Kidney epithelial cell (primary cell): Measurements from ENCODE around the gene THBS2. TPM values are rescaled to one million over a fixed set of nuclear protein-coding genes. Genes with fewer than 3 reads are reported as not detected.
"Not testable (repeated sequence)": the region's sequence is repeated elsewhere in the genome, so short reads cannot be mapped to it uniquely, and the experiment has no call there.

Source experiments
- DNase-seq: peaks from one replicate; pipeline ENCODE4 v3.0.0-alpha.2; 2010; ENCODE audit warnings: low read depth
- H3K27me3 ChIP-seq: 2 replicates; pipeline ENCODE4 v1.6.0; 2011; ENCODE audit warnings: low read length; ENCODE audit not compliant: control insufficient read depth, insufficient read depth
- H3K36me3 ChIP-seq: 2 replicates; pipeline ENCODE4 v1.5.1; 2011; ENCODE audit warnings: low read length; ENCODE audit not compliant: control insufficient read depth, insufficient read depth
- H3K4me3 ChIP-seq: 2 replicates; pipeline ENCODE4 v1.5.1; 2011; ENCODE audit warnings: low read depth, mild to moderate bottlenecking, control low read depth, low read length
- CTCF ChIP-seq: IDR thresholded peaks from 2 replicates; pipeline ENCODE4 v1.5.1; 2011; ENCODE audit warnings: mild to moderate bottlenecking, moderate library complexity, low read length, control low read depth, inconsistent platforms; ENCODE audit not compliant: insufficient read depth, poor library complexity, severe bottlenecking
- total RNA-seq: library from RNA; depleted of rRNA; stranded (reverse); fragments of >200 nt; gene quantifications from 2 replicates; pipeline ENCODE4 v1.2.3, GENCODE V29; 2015

The THBS2 gene
- total RNA-seq: 21.9 and 28.6 TPM in 2 replicates

- Histone ChIP-seq H3K36me3 (no peaks in the 10 kb centered on the region), H3K4me3 (peak within 1 kb of the TSS; percentile 10), H3K27me3 (peaks cover 22% of the 10 kb centered on the region)
- DNase-seq: no peak
- TF ChIP-seq CTCF: no peak
These were observed at the start of gene THBS2 for GRCh38 chr6:169253337-169254238. Gene THBS2 (minus strand): TSS chr6:169253846. CDS start chr6:169250784, 3,062 bp downstream.

DNA sequence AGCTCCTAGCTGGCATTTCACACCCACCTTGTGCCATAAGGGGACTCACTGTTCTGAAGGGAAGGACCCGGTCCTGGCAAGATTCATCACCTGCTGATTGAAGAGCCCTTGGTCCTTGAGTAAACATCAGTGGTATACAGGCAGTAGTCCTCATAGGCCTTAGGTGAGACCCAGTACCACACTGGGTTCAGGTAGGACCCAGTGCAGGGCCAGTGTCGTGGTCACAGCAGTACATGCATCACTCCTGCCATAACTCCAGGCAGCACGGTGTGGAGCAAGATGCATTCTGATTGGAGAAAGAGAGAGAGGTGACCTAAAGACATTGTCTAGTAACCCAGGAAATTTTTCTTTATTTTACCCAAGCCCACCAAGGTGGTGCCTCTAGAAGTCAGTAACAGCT is 49.1 kb upstream of the THBS2 start:
- Histone ChIP-seq H3K4me3 (no peak overlapping the region), H3K27me3 (no peaks in the 10 kb centered on the region), H3K36me3 (no peaks in the 10 kb centered on the region)
- no peak for DNase-seq
- TF ChIP-seq CTCF: no peak

- Histone ChIP-seq H3K27me3 (no peaks in the 10 kb centered on the region), H3K36me3 (no peaks in the 10 kb centered on the region), H3K4me3 (no peak overlapping the region)
- DNase-seq: no peak
- TF ChIP-seq CTCF: no peak
These were observed 48.6 kb upstream of the THBS2 start for GRCh38 chr6:169302255-169302654.

GRCh38 chr6:169300916-169301315 is 47.3 kb upstream of the THBS2 start:
- no peaks in the 10 kb centered on the region for H3K27me3 ChIP-seq
- no peak for DNase-seq
- no peaks in the 10 kb centered on the region for H3K36me3 ChIP-seq
- no peak overlapping the region for H3K4me3 ChIP-seq
- TF ChIP-seq CTCF: no peak

DNA sequence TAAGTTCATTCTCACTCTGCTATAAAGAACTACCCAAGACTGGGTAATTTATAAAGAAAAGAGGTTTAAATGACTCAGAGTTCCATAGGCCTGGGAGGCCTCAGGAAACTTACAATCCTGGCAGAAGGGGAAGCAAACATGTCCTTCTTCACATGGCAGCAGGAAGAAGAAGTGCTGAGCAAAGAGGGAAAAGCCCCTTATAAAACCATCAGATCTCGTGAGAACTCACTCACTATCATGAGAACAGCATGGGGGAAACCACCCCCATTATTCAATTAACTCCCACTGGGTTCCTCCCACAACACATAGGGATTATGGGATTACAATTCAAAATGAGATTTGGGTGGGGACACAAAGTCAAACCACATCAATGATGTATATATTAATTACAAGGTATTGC is 45.0 kb upstream of the THBS2 start:
- DNase-seq, H3K4me3 ChIP-seq, H3K27me3 ChIP-seq, H3K36me3 ChIP-seq: not testable (repeated sequence)

DNA sequence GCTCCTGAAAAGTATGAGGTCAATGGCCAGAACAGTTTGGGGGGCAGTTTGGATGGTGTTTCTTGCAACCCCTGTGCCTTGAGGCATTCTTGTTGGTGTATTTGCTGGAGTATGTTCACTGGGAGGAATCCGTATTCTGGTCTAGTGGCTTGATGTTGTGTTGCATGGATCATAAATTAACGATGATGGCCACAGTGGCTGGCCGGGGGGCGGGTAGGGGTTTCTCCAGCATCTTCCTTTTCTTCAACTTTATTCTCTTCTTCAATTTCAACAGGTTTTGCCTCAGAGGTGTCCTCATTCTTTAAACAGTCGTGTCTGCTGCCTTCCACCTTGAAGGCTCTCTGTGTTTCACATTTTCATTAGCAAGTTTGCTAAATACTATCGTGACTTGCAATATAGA is 43.0 kb upstream of the THBS2 start:
- no peak for TF ChIP-seq CTCF
- Histone ChIP-seq H3K27me3 (no peaks in the 10 kb centered on the region), H3K4me3 (no peak overlapping the region), H3K36me3 (no peaks in the 10 kb centered on the region)
- DNase-seq: no peak
